Measurements from ENCODE around the gene UTP25.

The UTP25 gene

GRCh38 chr1:209825591-209826434, 2.0 kb upstream of the UTP25 start:
- TF ChIP-seq CTCF (IDR thresholded peaks at IDR 0.05) (no peak), ZFX (IDR thresholded peaks at IDR 0.05; ENCODE audit: borderline replicate concordance) (no peak)
- H3K27ac ChIP-seq: no peak overlapping the region

- no peak for TF ChIP-seq CTCF (IDR thresholded peaks at IDR 0.05)
- no peak for TF ChIP-seq ZFX (IDR thresholded peaks at IDR 0.05; ENCODE audit: borderline replicate concordance)
- H3K27ac ChIP-seq: no peak overlapping the region
Observed at GRCh38 chr1:209829716-209830115, 1.9 kb downstream of the UTP25 start.

- TF ChIP-seq CTCF (IDR thresholded peaks at IDR 0.05): no peak
- no peak for TF ChIP-seq ZFX (IDR thresholded peaks at IDR 0.05; ENCODE audit: borderline replicate concordance)
- no peak overlapping the region for H3K27ac ChIP-seq
Observed at GRCh38 chr1:209830722-209831121, 3.0 kb downstream of the UTP25 start.

- H3K27ac ChIP-seq: no peak overlapping the region
- TF ChIP-seq CTCF (IDR thresholded peaks at IDR 0.05): no peak
- TF ChIP-seq ZFX (IDR thresholded peaks at IDR 0.05; ENCODE audit: borderline replicate concordance): no peak
Observed at GRCh38 chr1:209831615-209832014, 3.8 kb downstream of the UTP25 start.

GRCh38 chr1:209835782-209836298, 8.1 kb downstream of the UTP25 start:
- no peak for TF ChIP-seq CTCF (IDR thresholded peaks at IDR 0.05)
- H3K27ac ChIP-seq: no peak overlapping the region

GRCh38 chr1:209837671-209838070, 9.9 kb downstream of the UTP25 start:
- TF ChIP-seq CTCF (IDR thresholded peaks at IDR 0.05) (no peak), ZFX (IDR thresholded peaks at IDR 0.05; ENCODE audit: borderline replicate concordance) (no peak)
- no peak overlapping the region for H3K27ac ChIP-seq

GRCh38 chr1:209838537-209838936, 10.8 kb downstream of the UTP25 start:
- no peak overlapping the region for H3K27ac ChIP-seq
- no peak for TF ChIP-seq CTCF (IDR thresholded peaks at IDR 0.05)
- TF ChIP-seq ZFX (IDR thresholded peaks at IDR 0.05; ENCODE audit: borderline replicate concordance): no peak

All from 22Rv1 (cell line).